Esophagus mucosa (tissue), 1 donor: ENCODE measurements around the gene FXYD1. TPM values are rescaled to one million over a fixed set of nuclear protein-coding genes. Genes with fewer than 3 reads are reported as not detected.

ENCODE experiments used
- ATAC-seq: fragments of 200-7000 bp; cut with Tn5 transposase; one replicate; pipeline ENCODE4 v1.9.1; 2020
- total RNA-seq: library from RNA; stranded (reverse); gene quantifications from one replicate; pipeline ENCODE4 v1.2.4, GENCODE V29; 2023
- donor health status: DM: yes; HTN: yes; CAD: no.

FXYD1 gene
- total RNA-seq, 1 donor from 2014 or later = 2.1 TPM

DNA sequence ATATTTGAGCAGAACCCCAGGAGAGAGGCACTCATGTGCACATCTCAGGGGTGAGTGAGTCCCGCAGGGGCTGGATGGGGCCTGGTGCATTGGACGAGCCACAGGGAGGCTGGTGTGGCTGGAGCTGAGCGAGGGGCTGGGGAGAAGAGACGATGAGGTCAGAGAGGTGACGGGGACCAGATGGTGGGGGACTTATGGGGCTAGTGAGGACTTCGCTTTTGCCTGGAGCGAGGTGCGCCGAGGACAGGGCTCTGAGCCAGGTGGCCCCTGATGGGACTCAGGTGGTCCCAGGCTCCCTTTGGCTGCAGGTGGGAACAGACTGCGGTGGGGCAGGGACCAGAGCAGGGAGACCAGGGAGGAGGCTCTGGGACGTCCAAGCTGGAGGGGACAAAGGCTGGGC lies 29.9 kb upstream of the FXYD1 start:
- no peak for ATAC-seq

DNA sequence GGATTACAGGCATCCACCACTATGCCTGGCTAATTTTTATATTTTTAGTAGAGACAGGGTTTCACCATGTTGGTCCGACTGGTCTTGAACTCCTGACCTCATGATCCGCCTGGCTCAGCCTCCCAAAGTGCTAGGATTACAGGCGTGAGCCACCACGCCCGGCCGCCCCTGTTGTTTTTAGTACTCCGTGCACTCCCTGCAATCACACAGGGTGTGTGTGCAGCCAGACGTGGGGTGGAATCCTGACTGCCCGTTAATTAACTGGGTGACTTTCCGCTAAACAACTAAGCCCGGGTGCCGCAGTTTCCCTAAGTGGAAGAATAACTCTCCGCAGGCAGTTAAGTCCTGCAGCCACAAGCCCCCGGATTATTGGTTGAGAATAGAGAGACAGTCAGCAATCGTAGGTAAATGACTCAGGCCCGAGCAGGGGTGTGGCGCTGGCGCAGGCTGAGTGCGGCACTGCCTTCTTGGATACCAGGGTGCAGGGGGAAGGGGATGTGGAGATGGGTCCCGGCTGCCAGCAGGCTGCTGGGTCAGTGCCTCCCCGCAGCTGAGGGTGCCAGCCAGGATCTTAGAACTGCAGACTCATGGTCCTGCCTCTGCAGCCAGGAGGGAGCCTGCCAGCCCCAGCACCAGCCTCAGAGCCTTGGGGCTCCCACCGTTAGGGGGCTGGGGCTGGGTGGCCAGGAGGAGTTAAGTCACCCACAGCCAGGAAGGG lies 29.1 kb upstream of the FXYD1 start:
- ATAC-seq = peak; percentile 77

DNA sequence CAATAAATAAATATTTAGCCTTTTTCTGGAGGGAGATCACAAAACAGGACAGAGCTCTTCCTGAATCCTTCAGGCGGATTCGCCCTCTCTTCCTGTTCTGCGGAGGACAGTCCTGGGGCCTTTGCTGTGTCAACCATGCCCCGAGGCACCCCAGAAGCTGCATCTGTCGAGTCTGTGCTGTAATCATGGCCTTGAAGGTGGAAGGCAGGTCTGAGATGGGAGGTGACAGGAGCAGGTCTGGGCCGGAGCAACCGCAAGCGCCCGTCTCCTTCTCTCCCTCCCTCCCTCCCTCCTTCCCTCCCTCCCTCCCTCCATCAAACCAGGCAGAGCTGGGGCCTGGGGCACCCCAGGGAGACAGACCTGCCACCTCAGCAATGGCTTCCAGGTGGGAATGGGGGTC lies 27.6 kb upstream of the FXYD1 start:
- no peak for ATAC-seq

DNA sequence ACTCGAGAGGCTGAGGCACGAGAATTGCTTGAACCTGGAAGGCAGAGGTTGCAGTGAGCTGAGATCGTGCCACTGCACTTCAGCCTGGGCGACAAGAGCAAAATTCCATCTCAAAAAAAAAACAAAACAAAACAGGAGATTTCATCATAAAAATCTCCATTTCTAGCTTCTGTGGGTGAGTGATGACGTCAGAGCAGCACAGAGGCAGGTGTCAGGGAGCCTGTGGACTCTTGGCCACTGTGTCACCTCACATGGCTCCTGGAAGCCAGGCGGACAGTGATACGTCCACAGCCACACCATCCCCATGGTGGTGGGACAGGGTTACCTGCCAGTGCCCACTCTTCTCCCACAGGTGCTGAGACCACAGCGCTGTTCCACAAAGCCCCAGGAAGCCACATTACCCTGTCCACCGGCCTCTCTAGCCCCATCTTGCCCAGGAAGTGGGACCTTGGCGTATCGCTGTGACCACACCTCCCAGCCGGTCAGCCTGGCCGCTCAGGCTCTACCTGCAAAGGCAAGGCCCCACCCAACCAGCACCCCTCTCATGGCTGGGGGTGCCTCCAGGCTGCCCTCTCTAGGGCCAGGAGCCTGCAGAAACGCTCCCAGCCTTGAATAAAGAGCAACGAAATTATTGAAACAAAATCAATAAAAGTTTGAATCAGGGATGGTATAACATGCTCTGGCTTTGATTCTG lies 25.5 kb upstream of the FXYD1 start:
- ATAC-seq = no peak

DNA sequence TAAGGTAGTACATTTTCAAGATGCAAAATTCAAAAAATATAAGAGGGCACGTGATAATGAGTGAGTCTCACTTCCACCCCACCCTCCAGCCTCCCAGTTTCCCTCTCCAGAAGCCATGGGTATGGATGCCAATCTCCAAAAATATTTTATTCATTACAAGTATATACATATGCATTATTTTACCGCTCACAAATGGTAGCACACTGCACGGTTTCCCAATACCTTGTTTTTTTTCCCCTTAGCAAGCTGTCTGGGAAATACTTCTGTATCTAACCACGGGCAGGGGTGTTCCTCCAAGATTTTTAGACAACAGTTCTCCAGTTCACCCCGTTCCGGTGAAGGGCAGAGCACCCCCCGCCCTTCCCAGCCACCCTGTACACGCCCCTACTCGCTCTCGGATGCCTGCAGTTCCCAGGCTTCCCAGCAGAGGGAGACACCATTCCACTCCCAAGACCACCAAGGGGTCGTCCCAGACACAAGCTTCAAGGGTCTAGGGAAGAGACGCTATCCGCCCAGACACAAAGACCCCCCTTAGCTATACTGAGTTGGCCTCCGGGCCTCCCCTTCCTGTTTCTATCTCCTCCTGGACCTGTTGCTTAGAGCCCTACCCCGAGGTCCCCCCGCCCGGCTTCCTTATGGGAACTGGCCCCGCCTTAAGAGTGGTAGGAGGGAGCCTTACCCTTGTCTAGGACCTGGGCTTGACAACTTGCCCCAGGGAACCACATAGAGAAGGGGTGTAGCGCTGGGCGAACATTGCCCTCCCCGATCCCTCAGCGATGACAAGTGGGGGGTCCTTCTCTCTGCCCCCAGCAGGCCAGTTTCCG lies 24.1 kb upstream of the FXYD1 start:
- peak; percentile 35 for ATAC-seq

DNA sequence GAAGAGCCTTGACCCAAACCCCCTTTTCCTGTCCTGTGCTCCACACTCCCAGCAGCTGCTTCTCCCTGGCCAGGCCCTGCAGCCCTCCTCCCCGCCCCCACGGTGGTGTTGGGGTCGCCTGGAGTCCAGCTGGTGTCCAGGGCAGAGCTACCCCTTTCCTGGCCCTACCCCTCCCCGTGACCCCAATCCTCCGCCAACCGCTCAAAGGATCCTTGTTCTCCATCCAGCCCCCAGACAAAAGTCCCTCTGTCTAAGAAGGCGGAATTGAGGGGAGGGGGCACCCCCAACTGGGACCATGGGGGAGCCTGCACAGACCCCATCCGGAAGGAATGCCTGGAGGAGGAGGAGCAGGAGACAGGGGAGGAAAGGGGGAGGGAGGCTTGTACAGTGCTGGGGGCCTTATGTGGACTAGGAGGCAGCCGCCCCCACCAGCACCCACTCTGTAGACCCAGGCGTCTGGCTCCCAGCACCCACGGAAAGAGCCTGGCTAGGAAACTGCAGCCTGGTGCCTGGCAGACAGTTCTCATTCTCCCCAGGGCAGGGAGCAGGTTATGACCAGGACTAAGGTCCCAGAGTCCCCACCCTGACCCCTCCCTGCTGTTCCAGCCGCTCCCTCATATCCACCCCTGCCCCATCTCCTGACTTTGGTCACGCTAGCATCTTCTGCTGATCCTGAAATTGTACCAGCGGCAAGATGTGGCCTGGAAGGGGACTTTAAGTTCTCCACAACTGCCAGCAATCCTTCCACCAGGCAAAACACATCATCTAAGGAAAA lies 23.3 kb upstream of the FXYD1 start, which contains the start of gene FXYD3:
Gene FXYD3 (plus strand): TSS at position 647 of the 775 bp plus-strand sequence. CDS start 3,554 bp downstream, outside the sequence.
- ATAC-seq = peak; percentile 60

DNA sequence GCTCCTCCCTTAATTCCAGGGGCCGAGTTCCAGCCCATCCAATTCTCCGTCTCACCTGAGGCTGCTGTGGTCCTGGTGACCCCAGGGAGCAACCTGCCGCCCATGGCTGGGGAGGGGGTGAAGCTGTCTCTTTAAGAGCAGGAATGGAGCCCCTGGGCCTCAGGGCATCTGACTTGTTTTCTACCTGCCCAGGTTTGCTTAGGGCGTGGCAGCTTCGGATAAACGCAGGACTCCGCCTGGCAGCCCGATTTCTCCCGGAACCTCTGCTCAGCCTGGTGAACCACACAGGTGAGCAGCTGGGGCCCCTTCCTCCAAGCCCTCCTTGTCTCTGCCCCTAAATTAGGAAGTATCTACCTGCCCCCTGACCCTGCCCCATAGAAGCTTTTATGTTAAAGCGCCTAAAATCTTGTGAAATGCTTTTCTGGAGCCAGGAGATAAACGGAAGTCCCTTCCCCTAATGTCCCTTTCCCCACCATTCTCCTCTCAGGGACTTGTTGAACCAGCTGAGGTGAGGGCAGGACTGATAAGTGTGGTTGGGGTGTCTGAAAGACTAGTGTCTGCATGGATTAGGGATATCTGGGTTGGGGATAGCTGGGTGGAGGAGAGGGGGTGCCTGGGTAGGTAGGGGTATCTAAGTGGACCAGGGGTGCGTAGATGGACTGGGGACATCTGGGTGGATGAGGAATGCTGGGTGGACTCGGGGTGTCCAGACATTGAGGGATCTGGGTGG lies 22.4 kb upstream of the FXYD1 start:
- peak; percentile 43 for ATAC-seq

DNA sequence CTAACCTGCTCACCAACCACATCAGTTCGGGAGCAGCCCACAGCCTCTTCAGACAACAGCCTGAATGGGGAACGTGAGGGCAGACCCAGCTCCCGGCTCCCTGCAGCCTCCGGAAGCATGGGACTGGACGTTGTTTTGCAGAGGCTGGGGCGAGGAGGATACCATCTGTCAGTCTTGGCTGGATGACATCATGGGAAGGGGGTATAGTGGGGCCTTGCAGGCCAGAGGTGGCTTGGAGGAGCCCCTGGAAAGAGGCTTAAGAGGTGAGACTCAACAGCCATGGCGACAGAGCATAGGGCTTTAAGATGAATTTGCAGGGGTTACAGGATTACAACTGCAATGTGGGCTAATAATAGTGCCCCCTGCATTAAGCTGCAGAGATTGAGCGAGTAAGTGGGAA lies 21.5 kb upstream of the FXYD1 start:
- ATAC-seq = no peak

DNA sequence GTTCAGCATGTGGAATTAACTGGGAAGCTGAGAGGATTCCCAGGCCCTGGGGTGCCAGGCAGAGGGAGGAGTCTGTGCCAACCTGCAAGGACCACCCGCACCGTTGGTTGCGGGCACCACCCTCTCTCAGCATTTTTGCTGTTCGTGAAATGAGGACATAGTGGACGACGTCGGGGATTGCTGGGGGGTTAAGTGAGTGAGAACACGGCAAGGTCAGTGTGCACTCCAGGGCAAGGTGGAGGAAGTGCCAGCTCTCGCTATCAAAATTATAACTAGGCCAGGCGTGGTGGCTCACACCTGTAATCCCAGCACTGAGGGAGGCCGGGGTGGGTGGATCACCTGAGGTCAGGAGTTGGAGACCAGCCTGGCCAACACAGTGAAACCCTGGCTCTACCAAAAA lies 20.8 kb upstream of the FXYD1 start:
- peak; percentile 1 for ATAC-seq

DNA sequence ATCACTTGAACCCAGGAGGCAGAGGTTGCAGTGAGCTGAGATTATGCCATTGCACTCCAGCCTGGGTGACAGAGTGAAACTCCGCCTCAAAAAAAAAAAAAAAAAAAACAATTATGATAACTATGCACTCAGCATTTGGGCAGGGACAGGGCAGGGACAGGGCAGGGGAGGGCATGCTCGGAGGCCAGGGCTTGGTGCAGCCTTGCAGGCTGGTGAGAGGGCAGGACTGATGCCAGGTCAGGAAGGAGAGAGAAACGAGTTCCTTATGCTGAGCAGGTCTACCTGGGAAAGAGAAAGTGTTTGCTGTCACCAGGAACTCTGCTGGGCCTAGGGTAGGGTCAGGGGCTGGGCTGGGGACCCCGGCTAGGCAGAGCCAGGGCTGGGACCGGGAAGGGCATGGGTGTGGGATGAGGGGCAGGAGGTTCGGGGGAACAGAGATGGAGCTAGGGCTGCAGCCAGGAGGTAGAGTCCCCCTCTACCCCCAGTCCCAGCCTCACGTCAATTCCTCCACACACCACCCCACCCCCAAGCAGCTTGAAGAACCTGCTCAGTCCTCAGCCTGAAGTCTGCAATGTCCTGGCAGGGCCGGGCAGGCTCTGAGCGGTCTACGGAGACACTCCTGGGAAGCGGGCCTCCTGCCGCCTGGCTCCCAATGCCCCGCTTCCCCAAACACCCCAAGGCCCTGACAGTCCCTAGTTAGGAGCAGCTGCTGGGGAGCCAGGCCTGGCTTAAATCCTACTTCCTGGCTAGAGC lies 20.2 kb upstream of the FXYD1 start:
- peak; percentile 73 for ATAC-seq

DNA sequence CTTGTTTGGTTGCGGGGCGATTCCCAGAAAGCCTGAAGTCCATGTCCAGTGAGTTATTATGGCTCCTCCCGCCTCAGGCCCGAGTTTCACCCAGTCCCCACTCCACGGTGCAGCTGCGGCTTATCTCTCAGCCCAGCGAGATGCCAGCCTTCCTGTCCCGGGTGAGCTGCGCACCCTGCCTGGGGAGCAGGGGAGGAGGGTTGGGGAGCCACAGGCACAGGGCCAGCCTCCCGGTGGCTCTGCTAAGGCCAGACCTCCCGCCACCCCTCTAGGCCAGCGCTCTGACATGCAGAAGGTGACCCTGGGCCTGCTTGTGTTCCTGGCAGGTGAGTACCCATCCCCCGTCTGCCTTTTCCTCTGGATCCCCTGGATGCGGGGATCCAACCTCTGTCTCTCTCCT lies 19.5 kb upstream of the FXYD1 start:
- ATAC-seq = no peak

DNA sequence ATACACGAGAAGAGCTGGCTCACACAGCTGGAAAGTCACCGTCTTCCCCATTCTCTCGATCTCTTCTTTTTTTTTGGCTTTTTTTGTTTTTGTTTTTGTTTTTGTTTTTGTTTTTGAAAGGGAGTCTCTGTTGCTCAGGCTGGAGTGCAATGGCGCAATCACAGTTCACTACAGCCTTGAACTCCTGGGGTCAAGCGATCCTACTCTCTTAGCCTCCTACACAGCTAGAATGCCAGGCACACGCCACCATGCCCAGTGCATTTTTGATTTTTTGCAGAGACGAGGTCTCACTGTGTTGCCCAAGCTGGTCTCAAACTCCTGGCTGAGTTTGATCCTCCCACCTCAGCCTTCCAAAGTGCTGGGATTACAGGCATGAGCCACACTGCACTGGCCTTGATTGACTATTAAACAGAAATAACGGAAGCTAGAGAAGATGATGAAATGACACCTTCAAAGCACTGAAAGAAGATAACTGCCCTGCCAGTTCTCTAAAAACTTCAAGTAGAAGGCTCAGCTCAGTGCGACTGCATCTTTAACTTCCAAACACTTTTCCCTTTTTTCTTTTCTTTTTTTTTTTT lies 19.0 kb upstream of the FXYD1 start:
- no peak for ATAC-seq

DNA sequence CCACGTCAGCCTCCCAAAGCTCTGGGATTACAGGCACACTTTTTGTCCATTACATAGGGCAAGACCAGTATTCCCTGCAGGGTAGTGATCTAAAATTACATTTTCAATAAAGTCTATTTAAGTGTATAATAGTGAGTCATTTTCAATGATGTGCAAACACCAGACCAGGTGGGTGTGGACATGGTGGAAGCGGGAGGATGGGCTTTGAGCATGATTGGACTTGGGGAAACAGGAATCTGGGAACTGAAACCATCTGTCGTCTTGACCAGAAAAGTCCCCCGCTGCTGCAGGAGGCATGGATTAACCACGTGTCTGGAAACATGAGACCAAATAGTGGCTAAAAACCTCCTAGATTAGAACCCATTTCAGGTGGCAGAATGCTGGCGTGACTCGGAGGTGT lies 18.1 kb upstream of the FXYD1 start:
- peak; percentile 30 for ATAC-seq

DNA sequence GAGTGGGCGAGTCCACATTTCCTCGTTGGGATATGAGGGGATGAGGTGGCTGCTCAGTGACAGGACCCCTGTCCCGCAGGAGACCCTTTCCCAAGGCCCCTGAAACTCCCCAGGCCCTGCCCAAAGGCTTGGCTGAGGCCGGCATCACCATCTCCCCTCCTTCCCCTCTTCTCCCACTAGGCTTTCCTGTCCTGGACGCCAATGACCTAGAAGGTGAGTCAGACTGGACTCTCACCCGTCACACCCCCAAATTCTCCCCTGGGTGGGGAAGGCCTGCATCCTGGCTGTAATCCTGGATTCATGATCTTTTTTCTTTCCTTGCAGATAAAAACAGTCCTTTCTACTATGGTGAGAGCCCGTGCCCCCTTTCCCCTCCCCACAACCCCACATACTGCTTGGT lies 17.7 kb upstream of the FXYD1 start:
- no peak for ATAC-seq

DNA sequence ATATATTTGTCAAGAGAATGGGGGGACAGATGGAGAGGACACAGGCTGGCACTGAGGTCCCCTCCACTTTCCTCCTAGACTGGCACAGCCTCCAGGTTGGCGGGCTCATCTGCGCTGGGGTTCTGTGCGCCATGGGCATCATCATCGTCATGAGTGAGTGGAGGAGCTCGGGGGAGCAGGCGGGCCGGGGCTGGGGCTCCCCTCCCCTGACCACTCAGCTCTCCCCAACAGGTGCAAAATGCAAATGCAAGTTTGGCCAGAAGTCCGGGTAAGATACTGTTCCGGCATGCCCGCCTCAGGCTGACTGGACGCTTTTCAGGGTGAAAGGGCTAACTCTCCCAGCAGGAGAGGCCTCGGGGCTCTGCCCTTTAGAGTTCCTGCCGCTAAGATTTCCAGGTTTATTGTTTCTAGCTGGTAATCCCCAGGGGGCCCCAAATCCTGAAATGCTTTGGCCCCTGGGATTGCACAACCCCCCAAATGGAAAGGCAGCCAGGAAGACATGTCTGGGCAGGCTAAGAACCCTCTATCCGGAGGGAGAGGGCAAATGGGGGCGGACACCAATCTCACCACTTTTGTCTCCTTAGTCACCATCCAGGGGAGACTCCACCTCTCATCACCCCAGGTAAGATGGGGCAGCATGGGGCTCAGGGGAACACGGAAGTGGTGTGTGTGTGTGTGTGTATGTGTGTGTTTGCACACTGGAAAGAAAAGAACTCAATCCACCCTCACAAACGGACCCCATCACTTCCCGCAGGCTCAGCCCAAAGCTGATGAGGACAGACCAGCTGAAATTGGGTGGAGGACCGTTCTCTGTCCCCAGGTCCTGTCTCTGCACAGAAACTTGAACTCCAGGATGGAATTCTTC lies 15.7 kb upstream of the FXYD1 start:
- peak; percentile 30 for ATAC-seq

DNA sequence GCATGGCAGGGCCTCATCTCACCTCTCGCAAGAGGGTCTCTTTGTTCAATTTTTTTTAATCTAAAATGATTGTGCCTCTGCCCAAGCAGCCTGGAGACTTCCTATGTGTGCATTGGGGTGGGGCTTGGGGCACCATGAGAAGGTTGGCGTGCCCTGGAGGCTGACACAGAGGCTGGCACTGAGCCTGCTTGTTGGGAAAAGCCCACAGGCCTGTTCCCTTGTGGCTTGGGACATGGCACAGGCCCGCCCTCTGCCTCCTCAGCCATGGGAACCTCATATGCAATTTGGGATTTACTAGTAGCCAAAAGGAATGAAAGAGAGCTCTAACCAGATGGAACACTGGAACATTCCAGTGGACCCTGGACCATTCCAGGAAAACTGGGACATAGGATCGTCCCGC lies 15.1 kb upstream of the FXYD1 start:
- peak; percentile 5 for ATAC-seq

DNA sequence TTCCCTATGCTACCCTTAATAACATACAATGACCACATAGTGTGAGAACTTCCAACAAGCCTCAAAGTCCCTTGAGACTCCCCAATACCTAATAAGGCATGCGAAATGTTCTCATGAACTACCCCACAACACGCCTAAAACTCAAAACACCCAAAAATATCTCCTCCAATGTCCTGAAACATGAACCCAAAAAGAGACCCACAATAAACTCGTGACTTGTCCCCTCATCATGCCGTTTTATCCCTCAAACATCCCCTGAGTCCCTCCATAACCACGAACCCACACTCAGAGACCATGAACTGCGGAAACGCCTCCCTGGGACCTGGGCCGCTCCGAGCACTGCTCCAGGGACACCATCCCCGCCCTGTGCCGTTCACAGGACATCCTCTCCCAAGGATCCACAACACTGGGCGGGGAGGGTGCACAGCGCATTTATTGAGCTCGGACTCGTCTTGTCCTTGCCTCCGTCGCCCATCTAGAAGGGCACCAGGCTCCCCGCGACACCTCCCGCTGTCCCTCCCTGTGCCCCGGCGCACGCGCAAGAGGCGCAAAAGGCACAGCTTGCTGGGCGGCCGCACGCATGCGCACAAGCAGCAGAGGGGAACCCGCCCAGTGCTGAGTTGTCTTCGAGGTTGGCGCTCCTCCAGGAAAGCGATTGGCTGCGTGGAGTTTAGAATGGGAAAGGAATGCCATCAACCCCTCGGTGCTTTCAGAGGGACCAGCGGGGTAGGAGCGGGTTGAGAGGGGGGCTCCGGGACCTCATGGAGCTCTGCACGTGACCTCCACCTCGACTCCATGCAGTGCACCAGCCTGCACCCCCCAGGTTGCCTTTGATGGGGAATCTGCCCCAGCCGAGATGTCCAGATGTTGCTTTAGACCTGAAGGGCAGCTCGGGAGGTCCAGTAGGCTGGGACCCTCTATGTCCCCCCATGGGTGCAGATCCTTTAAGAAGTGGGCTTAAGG lies 14.2 kb upstream of the FXYD1 start:
- peak; percentile 58 for ATAC-seq

DNA sequence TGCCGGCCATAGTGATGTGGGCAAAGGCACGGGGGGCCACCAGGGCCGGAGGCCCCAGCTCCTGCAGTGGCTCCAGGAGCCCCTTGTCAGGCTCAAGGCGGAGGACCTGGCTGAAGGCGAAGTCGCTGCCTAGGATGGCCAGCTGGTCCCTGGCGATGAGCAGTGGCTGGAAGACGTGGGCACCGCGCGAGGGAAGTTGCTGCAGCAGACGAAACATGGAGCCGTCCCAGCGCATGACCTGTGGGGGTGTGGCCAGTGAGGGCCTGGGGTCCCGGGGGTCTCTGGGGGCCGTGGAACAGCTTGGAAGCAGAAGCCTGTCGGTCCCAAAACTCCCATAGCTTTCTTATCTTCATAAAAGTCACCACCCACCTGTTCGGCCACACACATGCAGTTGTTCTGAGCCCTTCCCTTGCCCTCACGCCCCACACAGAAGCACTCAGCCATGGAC lies 13.3 kb upstream of the FXYD1 start:
- ATAC-seq = no peak
